MM.1S (cell line): ENCODE results near the gene RASSF7.

Experiments
- EZH2 ChIP-seq: fragments of 300-600 bp; sonication (generic); optimal IDR thresholded peaks from 2 replicates; pipeline ENCODE3; 2017; ENCODE audit warnings: low read depth, mild to moderate bottlenecking, antibody characterized with exemption, low read length, mixed read lengths
- TF ChIP-seq, protein P1 (sequence below): fragments of 300-600 bp; sonication (generic); IDR thresholded peaks from 2 replicates; pipeline ENCODE4 v1.5.1; 2016; ENCODE audit warnings: antibody characterized with exemption, low read length, mixed read lengths

DNA sequence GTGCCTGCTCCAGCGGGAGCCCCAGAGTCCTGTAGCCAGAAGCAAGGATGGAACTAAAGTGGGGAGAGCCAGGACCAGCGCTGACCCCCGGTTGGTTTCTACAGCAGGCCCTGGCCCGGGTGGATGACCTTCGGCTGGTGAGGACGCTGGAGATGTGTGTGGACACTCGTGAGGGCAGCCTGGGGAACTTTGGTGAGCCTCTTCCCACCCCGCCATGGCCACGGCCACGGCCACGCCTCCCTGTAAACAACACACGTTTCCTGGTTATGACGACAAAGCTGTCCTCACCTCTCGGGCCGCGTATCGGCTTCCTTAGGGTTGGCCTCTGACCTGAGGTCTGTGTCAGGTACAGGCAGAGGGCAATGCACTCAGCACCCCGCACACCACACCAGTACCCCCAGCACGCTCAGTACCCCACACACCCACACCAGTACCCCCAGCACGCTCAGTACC lies 19.3 kb upstream of the RASSF7 start:
- TF ChIP-seq, protein P1, sequence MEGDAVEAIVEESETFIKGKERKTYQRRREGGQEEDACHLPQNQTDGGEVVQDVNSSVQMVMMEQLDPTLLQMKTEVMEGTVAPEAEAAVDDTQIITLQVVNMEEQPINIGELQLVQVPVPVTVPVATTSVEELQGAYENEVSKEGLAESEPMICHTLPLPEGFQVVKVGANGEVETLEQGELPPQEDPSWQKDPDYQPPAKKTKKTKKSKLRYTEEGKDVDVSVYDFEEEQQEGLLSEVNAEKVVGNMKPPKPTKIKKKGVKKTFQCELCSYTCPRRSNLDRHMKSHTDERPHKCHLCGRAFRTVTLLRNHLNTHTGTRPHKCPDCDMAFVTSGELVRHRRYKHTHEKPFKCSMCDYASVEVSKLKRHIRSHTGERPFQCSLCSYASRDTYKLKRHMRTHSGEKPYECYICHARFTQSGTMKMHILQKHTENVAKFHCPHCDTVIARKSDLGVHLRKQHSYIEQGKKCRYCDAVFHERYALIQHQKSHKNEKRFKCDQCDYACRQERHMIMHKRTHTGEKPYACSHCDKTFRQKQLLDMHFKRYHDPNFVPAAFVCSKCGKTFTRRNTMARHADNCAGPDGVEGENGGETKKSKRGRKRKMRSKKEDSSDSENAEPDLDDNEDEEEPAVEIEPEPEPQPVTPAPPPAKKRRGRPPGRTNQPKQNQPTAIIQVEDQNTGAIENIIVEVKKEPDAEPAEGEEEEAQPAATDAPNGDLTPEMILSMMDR = no peak
- TF ChIP-seq EZH2 = no peak
